Duodenal mucosa (tissue), 2 donors: ENCODE results near the gene NQO1.
"Not testable (repeated sequence)": the region's sequence is repeated elsewhere in the genome, so short reads cannot be mapped to it uniquely, and the experiment has no call there.

Source experiments
- H3K27ac ChIP-seq: one replicate; pipeline ENCODE4 v1.7.0; 2013; ENCODE audit warnings: low read depth, low read length
- H3K27me3 ChIP-seq, 2 donors: one replicate each; pipeline ENCODE4 v1.7.0; 2013; ENCODE audit warnings: low read length in 2 of 2, control low read depth in 1 of 2; ENCODE audit not compliant: insufficient read depth in 2 of 2, control insufficient read depth in 1 of 2
- H3K36me3 ChIP-seq, 2 donors: one replicate each; pipeline ENCODE4 v1.7.0; 2013; ENCODE audit warnings: low read length in 2 of 2, control low read depth in 1 of 2; ENCODE audit not compliant: insufficient read depth in 2 of 2, control insufficient read depth in 1 of 2
- H3K4me1 ChIP-seq, 2 donors: one replicate each; pipeline ENCODE4 v1.7.0; 2013; ENCODE audit warnings: low read length in 2 of 2, control low read depth in 1 of 2; ENCODE audit not compliant: insufficient read depth in 2 of 2, control insufficient read depth in 1 of 2
- H3K4me3 ChIP-seq, 2 donors: one replicate each; pipeline ENCODE4 v1.7.0; 2013; ENCODE audit warnings: low read length in 2 of 2, low read depth in 1 of 2
- H3K9ac ChIP-seq, 2 donors: one replicate each; pipeline ENCODE4 v1.7.0; 2013; ENCODE audit warnings: low read length in 2 of 2, low read depth in 1 of 2
- H3K9me3 ChIP-seq, 2 donors: one replicate each; pipeline ENCODE4 v1.7.0; 2013; ENCODE audit warnings: low read length in 2 of 2, control low read depth in 1 of 2; ENCODE audit not compliant: control insufficient read depth in 1 of 2

NQO1 gene

DNA sequence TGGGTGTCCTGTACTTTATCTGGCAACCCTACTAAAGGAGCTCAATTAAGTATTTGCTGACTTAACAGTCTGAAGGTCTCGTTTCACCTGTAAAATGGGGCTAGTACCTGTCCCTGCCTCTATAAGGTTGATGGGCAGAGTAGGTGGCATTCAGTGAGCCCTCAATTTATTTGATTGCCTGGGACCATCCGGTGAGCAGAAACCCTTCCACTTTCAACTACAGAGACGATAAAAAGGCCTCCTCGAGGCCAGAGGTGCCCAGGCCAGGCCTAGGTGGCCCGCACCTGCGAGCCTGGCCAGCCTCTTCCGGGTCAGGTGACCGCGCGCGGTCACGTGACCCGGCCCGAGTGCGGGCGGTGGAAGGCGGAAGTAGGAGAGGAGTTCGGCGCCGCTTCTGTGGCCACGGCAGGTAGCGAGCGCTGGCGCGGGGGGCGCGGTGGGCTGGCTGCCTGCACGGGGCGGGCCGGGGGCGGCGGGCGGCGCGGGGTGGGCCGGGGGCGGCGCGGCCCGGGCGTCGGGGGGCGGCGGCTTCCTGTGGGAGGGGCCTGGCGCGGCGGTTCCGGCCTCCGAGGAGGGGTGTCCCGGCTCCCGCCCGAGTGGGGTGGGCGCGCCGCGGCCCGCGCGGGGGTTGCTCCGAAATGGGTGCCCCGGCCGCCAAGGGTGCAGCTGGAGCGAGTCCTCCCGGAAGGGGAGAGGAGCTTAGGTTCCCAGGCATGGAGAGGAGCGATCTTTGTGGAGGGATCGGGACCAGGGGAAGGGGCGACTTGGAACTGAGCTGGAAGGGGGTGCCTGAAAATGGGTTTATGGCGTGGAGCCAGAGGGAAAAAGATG is 35.8 kb upstream of the NQO1 start, which contains the start of gene WWP2:
WWP2 (plus strand) TSS at position 350 of the 831 bp plus-strand sequence. CDS start 24,679 bp downstream, outside the sequence.
- peaks cover 9 to 18% of the 10 kb centered on the region in 2 donors for H3K4me1 ChIP-seq
- no peaks in the 10 kb centered on the region for H3K9me3 ChIP-seq
- H3K36me3 ChIP-seq, result no peaks in the 10 kb centered on the region
- H3K27ac ChIP-seq, result peak within 1 kb of the TSS; percentile 88
- H3K27me3 ChIP-seq, result no peaks in the 10 kb centered on the region
- peak within 1 kb of the TSS; percentile 99 for H3K4me3 ChIP-seq
- H3K9ac ChIP-seq, result peak within 1 kb of the TSS; percentile 79 to 99

DNA sequence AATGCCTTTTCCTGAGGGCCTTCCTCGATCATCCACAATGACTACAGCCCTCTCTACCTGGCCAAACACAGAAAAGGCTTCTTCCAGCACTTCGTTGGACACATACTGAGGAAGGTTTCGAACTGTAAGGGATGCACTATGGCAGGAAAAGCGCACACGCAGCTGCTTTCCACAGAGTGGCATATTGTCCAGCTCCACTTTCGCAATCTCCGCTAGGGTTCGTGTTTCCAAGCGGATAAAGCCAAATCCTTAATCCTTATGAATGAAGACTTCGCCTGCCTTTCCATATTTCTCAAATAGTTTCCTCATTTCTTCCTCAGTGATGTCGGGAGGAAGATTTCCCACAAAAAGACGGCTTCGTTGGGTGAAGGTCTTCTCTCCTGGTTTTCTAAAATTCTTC is 31.0 kb upstream of the NQO1 start:
- not testable (repeated sequence) for H3K27ac ChIP-seq, H3K27me3 ChIP-seq, H3K36me3 ChIP-seq, H3K9ac ChIP-seq, H3K9me3 ChIP-seq, H3K4me3 ChIP-seq
- H3K4me1 ChIP-seq, result peaks cover 3 to 14% of the 10 kb centered on the region in 2 donors

DNA sequence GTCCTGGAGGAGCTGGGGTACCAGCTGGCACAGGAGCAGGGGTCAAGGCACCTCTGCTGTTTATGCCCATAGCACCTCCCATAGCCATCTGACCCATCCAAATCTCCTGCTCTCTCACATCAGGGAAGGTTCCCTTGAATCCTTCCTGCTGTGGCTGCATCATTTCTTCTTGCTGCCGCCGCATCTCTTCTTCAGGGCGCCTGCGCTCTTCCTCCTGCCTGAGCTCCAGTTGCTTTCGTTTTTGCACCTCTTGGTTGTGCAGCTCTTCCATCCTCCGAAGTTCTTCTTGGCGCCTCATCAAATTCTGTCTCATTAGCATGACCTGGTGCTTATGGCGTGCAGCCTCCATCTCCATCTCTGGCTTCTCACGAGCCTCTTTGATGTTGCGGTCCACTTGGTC is 30.3 kb upstream of the NQO1 start:
- Histone ChIP-seq H3K27me3 (no peaks in the 10 kb centered on the region), H3K9ac (no peak overlapping the region), H3K4me1 (peaks cover 3 to 10% of the 10 kb centered on the region in 2 donors), H3K36me3 (peaks cover 0 to 8% of the 10 kb centered on the region in 2 donors), H3K4me3 (no peak overlapping the region), H3K27ac (no peak overlapping the region), H3K9me3 (no peaks in the 10 kb centered on the region)

DNA sequence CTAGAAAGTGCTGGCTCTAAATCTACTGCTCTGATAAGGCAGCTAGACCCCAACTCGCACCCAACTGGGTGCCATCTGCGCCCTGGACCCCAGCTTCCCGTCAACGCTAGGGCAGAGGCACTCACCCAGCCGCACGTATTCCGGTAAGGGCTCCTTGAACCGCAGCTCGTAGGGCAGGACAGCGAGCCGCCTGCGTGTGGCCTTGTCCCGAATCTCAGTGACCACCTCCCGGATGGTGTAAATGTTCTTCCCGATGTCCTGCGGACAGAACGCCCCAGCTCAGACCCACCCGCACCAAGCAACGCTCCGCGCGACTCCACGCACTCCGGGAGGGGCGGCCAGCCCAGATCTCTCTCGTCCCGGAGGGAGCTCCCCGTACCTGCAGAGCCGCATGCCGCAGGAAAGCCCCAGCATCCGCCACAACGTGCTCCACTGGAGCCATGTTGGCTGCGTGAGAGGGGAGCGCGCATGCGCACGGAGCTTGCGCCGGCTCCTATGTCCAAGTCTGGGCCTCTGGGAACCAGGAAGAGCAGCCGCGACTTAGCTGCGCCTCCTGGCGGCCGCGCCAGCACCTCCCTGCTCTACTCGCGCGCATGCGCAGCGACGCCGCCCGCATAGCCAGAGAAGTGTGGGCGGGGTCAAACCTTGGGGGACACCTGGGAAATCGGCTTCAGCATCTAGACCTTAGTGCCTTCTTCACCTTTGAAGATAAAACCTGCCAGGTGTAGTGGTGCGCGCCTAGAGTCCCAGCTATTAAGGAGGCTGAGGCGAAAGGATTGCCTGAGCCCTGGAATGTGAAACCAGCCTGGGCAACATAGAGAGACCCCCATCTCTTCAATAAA is 28.3 kb upstream of the NQO1 start, which contains the start of gene NOB1:
NOB1 (minus strand) TSS at position 458 of the 842 bp plus-strand sequence; CDS start at position 442, 16 bp downstream.
- Histone ChIP-seq H3K9me3 (no peaks in the 10 kb centered on the region), H3K36me3 (peaks cover 0 to 22% of the 10 kb centered on the region in 2 donors), H3K27me3 (no peaks in the 10 kb centered on the region), H3K4me1 (peaks cover 3 to 8% of the 10 kb centered on the region in 2 donors), H3K27ac (peak within 1 kb of the TSS; percentile 42), H3K4me3 (peak within 1 kb of the TSS; percentile 86 to 100), H3K9ac (peak within 1 kb of the TSS; percentile 72 to 95)

DNA sequence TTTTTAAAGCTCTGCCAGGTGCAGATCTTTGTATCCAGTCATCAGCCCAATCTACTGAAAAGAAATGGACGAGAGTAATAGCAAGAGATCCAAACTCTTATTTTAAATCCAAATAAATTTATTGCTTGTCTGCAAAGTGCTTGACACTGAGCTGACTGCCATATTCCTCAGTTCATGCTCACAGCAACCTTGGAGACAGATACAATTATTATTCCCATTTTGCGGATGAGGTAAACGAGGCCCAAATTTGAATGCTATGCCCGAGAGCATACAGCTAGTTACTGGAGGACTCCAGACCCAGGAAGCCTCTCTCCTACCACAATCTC is 27.7 kb upstream of the NQO1 start:
- Histone ChIP-seq H3K9ac (peak overlapping the region; percentile 72 to 95), H3K4me3 (peak overlapping the region; percentile 86 to 100), H3K36me3 (peaks cover 0 to 25% of the 10 kb centered on the region in 2 donors), H3K27ac (no peak overlapping the region), H3K27me3 (no peaks in the 10 kb centered on the region), H3K4me1 (peaks cover 3 to 8% of the 10 kb centered on the region in 2 donors), H3K9me3 (no peaks in the 10 kb centered on the region)

DNA sequence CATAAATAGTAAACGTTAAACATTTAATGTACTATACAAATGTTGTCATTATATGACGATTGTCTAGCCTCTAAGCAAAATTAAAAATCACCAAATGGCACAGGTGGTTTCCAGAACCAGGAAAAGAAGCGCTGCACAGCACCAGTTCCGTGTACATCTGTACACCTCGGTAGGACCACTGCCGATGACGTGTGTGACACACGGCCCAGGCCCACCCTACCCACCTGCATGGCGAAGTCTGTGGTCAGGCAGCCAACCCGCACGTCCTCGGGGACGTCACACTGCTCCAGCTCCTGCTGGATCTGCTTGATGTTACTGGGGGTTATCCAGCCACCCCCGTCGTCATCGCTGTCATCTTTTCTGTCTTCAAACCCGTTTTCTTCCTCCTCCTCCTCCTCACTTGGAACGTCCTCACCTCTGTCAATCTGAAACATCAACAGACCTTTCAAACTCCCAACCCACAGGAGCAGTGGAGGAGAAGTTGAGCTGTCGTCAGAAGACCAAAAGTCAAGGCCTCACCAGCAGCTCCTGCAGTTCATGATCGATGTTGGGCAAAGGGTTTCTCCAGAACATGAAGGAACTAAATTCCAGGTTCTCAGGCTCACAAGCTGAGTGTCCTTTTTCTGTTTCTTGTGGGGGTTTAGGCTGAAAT is 22.5 kb upstream of the NQO1 start:
- H3K9me3 ChIP-seq, result no peaks in the 10 kb centered on the region
- no peak overlapping the region for H3K27ac ChIP-seq
- no peaks in the 10 kb centered on the region for H3K27me3 ChIP-seq
- peaks cover 27 to 72% of the 10 kb centered on the region in 2 donors for H3K36me3 ChIP-seq
- H3K4me3 ChIP-seq, result no peak overlapping the region
- H3K9ac ChIP-seq, result no peak overlapping the region
- H3K4me1 ChIP-seq, result peaks cover 3 to 8% of the 10 kb centered on the region in 2 donors

DNA sequence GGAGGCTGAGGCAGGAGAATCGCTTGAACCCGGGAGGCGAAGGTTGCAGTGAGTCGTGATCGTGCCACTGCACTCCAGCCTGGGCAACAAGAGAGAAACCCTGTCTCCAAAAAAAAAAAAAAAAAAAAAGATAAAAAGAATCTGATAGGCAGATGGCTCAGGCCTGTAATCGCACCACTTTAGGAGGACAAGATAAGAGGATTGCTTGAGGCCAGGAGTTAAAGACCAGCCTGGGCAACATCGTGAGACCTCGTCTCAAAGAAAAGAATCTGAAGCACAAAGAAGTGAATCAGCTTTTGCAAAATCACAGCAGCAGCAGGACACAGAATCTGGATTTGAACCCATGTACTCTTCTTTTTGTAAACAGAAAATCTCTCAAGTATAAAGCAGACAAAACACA is 20.8 kb upstream of the NQO1 start:
- no peak overlapping the region for H3K4me3 ChIP-seq
- no peak overlapping the region for H3K27ac ChIP-seq
- peaks cover 33 to 83% of the 10 kb centered on the region in 2 donors for H3K36me3 ChIP-seq
- peaks cover 4 to 5% of the 10 kb centered on the region in 2 donors for H3K4me1 ChIP-seq
- H3K9ac ChIP-seq, result no peak overlapping the region
- no peaks in the 10 kb centered on the region for H3K9me3 ChIP-seq
- H3K27me3 ChIP-seq, result no peaks in the 10 kb centered on the region

DNA sequence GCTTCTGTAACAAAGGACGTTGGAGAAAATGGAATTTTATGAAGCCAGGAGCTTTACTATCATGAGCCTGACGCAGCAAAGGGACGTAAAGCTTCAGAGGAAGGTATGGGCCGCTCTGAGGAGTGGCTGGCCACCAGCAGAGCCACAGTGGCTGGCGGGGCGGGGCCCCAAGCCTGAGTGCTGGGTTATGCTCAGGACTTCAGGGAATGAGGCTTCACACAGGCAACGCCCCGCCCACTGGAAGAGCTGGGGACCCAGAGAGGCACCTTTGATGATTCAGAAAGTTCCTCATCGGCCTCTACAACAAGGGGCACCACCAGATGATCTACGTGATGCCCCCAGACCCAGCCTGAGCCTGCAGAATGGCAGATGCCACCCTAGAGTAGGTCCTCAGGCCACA is 19.6 kb upstream of the NQO1 start:
- Histone ChIP-seq H3K27me3 (no peaks in the 10 kb centered on the region), H3K9me3 (no peaks in the 10 kb centered on the region), H3K36me3 (peaks cover 40 to 85% of the 10 kb centered on the region in 2 donors), H3K4me1 (peaks cover 12 to 13% of the 10 kb centered on the region in 2 donors), H3K27ac (no peak overlapping the region), H3K9ac (no peak overlapping the region), H3K4me3 (no peak overlapping the region)

DNA sequence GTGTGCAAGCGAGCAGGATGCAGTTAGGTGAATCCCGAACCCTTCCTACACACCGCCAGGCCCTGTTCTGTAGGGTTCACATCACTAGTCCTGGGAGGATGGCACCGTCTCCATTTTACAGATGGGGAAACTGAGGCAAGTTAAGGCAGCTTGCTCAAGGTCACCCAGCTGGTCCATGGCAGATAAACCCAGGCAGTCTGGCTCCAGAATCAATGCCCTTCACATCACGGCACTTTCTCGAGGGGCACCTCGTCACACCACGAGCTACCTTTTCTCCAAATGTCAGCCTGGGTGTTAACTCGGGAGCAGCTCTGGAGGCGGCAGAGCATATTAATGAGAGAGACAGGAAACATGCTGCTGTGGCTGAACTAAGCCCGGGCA is 18.9 kb upstream of the NQO1 start:
- Histone ChIP-seq H3K9ac (no peak overlapping the region), H3K4me1 (peaks cover 12 to 13% of the 10 kb centered on the region in 2 donors), H3K4me3 (no peak overlapping the region), H3K27ac (no peak overlapping the region), H3K36me3 (peaks cover 42 to 81% of the 10 kb centered on the region in 2 donors), H3K27me3 (no peaks in the 10 kb centered on the region), H3K9me3 (no peaks in the 10 kb centered on the region)
